Measurements from ENCODE around the gene BAIAP2L2.
"Not testable (repeated sequence)": the region's sequence is repeated elsewhere in the genome, so short reads cannot be mapped to it uniquely, and the experiment has no call there.

The BAIAP2L2 gene

DNA sequence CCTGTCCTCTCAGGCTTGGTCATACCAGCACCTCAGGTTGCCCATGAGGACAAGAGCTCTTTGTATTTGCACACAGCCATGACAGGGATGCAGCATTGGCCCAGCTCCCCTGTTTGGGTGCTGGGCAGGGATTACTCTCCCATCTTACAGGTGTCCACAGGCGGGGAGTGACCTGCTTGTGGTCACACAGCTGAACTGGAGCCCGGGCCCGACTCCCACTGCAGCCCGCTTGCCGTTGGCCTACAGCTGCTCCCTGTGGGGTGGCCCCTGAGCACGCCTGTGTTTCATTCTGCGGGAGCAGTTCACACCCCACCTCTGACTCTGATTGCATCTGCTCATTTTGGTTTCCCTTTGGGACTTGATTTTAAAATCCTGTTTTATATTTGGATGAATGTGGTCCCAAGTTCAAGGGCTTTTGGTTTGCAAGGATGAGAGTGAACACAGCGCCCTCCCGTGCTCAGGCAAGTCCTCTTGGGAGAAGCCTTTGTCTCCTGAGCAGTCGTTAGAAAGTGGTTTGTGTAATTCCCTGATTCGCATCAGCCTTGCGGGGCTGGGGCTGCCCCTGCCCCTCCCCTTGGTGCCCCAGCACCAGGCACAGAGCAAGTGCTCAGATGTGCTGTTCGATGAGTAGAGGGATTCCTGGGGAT lies 44.0 kb downstream of the BAIAP2L2 start:
- no peak for DNase-seq

GRCh38 chr22:38065539-38065938 lies 44.9 kb downstream of the BAIAP2L2 start:
- DNase-seq, result no peak

- DNase-seq, result no peak
Observed at GRCh38 chr22:38062791-38063190, 47.7 kb downstream of the BAIAP2L2 start.

GRCh38 chr22:38056969-38057891 lies 53.3 kb downstream of the BAIAP2L2 start, which contains the start of gene PICK1:
Gene PICK1, plus strand, starts transcription at chr22:38057404. Its CDS starts 406 bp downstream, at chr22:38057810.
- DNase-seq, result peak; percentile 86

DNA sequence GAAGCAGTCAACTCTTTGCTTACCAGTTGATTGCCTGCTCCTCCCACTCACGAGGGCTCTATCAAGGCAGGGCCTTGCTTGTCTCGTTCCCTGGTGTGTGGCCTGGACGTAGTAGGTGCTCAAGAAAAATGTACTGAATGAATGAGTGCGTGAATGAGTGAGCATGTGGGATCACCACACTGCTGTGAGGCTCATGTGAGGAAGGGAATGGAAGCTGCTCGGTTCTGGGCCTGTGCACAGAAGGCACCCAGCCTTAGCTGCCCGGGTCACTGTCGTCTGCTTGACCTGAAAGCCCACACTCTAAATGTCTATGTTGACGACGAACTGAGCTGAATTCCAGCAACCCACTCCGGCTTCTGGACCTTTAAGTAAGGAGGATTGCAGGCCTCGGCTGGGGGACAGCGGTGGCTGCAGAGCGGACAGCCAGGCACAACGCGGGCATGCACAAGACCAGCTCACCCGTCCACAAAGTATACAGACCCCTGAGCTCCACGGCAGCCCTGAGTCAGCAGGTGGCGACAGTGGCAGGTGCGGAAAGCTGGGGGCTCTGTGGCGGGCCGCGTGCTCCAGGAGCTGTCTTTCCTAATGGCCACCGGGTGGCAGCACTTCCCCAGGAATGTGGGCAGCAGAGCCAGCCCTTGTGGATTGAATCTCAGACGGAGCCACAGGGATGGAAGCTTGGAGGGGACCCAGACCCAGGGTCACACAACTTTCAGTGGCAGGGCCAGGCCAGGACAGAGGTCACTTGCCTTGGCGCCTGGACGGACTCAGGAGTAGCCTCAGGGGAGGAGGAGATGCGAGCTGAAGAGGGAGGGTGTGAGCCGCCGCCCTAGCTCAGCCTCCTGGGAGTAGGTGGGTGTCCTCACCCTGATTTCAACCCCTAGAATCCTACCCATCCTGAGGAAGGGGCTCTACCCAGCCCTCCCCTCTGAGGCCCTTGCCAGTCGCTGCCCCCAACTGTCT lies 58.3 kb downstream of the BAIAP2L2 start:
- DNase-seq, result peak; percentile 81

DNA sequence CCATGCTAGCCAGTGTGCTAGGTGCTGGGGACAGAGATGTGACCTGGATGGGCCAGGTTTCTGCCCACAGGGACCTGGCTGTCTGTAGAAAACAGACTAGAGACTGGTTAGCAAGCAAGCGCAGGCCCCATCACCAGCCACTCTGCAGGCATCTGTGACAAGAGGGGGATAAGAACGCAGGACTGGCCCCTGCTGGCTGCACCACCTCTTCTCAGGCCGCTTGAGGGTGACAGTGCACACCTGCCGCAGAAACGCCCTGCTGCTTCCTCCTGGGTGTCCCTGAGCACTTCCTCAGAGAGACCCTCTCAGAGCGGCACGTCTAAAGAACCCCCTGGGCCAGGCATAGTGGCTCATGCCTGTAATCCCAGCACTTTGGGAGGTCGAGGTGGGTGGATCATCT lies 59.2 kb downstream of the BAIAP2L2 start:
- no peak for DNase-seq

GRCh38 chr22:38050720-38051119 lies 59.8 kb downstream of the BAIAP2L2 start:
- no peak for DNase-seq

- DNase-seq, result no peak
Observed at GRCh38 chr22:38049812-38050619, 60.5 kb downstream of the BAIAP2L2 start.

DNA sequence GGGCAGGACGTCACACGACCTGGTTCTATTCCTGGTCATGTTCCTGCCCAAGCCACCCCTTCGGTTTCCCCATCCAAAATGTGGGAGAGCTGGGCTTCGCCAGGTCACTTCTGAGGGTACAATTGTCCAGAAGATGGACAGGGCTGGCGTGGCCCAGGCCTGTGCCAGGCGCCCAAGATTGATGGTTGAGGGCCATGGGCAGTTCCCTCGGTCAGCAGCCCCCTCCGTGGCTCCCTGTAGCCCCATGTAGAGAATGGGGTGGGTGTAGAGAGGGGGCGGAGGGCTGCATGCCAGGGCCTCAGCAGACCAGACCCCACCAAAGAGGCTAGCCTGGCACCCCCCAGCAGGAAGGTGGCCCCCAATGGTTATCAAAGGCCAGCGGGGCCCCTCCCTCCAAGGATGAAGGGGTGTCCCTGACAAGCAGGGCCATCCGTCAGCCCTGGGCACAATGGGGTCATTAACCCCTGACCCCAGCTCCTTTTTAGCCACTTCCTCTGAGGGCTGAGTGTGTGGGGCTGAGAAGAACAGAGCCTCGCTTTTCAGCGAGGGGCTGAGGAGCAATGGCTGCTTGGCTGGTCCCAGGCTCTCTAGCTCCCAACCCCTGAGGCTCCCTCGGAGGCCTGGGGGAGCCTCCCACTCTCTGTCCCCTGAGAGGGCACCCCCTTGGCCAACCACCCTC lies 64.3 kb downstream of the BAIAP2L2 start:
- DNase-seq, result no peak

- no peak for DNase-seq
Observed at GRCh38 chr22:38043151-38044039, 67.1 kb downstream of the BAIAP2L2 start.

- no peak for DNase-seq
Observed at GRCh38 chr22:38042488-38042790, 68.0 kb downstream of the BAIAP2L2 start.

DNA sequence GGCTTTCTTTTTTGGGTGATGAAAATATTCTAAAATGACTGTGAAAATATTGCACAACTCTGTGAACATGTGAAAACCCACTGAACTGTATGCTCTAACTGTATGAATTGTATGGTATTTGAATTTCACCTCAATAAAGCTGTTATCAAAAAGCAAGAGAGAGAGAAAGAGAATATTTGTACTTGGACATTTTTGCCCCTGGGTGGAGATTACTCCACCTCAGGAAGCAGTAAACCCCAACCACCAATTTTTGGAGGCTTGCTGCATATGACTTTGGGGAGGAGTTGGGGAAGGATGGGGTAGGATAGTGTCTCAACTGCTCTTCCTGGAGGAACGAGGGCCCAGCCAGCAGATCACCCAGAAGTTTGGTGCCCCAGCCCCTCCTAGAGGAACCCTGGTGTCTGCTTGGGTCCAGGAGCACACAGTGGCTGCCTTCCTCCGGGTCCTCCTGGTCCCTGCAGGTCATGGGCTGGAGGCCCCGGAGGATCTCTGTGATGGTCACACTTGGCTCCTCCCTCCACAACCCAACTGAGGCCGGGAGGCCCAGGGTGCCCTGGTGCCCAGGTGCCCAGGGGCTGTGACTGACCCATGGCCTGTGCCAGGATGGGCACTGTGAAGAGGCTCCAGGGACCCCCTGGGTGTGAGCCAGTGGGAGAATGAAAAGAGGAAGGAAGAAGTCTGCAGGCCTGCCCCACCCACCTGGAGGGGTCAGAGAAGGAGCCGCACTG lies 68.6 kb downstream of the BAIAP2L2 start:
- no peak for DNase-seq

- DNase-seq, result no peak
Observed at GRCh38 chr22:38040953-38041759, 69.3 kb downstream of the BAIAP2L2 start.

GRCh38 chr22:38038890-38039812 lies 71.3 kb downstream of the BAIAP2L2 start:
- no peak for DNase-seq

- no peak for DNase-seq
Observed at GRCh38 chr22:38038426-38038825, 72.1 kb downstream of the BAIAP2L2 start.

GRCh38 chr22:38037367-38038150 lies 72.9 kb downstream of the BAIAP2L2 start:
- DNase-seq, result not testable (repeated sequence)
